Nephron progenitor cell (in vitro differentiated cells): Measurements from ENCODE around the gene SUGP1.

ENCODE experiments used
- DNase-seq: peaks from one replicate; pipeline ENCODE4 v3.0.0; 2021
- H3K27ac Mint-ChIP-seq: 2 replicates; pipeline ENCODE4 v1.8.0; 2021; ENCODE audit warnings: mild to moderate bottlenecking, moderate library complexity, mixed read lengths
- H3K27me3 Mint-ChIP-seq: 2 replicates; pipeline ENCODE4 v1.8.0; 2021; ENCODE audit warnings: mild to moderate bottlenecking, low read depth, mixed read lengths; ENCODE audit not compliant: poor library complexity
- H3K36me3 Mint-ChIP-seq: 2 replicates; pipeline ENCODE4 v1.8.0; 2021; ENCODE audit warnings: low read depth, mixed read lengths
- H3K4me1 Mint-ChIP-seq: 2 replicates; pipeline ENCODE4 v1.8.0; 2021; ENCODE audit warnings: mixed read lengths
- H3K4me3 Mint-ChIP-seq: 2 replicates; pipeline ENCODE4 v1.8.0; 2021; ENCODE audit warnings: mild to moderate bottlenecking, moderate library complexity, mixed read lengths
- H3K9me3 Mint-ChIP-seq: 2 replicates; pipeline ENCODE4 v1.8.0; 2021; ENCODE audit warnings: mild to moderate bottlenecking, moderate library complexity, mixed read lengths
- CTCF ChIP-seq: fragments of 200-600 bp; sonication (generic); IDR thresholded peaks from 2 replicates; pipeline ENCODE4 v1.5.0; 2021; ENCODE audit warnings: antibody characterized with exemption

Gene SUGP1

GRCh38 chr19:19276386-19276785 lies 43.9 kb downstream of the SUGP1 start:
- peaks cover 20% of the 10 kb centered on the region for H3K36me3 Mint-ChIP-seq
- H3K9me3 Mint-ChIP-seq, result no peaks in the 10 kb centered on the region
- DNase-seq, result no peak
- H3K27me3 Mint-ChIP-seq, result peaks cover under 1% of the 10 kb centered on the region
- TF ChIP-seq CTCF, result no peak
- H3K27ac Mint-ChIP-seq, result no peak overlapping the region
- peaks cover 14% of the 10 kb centered on the region for H3K4me1 Mint-ChIP-seq
- no peak overlapping the region for H3K4me3 Mint-ChIP-seq

GRCh38 chr19:19274716-19275565 lies 45.4 kb downstream of the SUGP1 start:
- peaks cover 11% of the 10 kb centered on the region for H3K36me3 Mint-ChIP-seq
- no peak for TF ChIP-seq CTCF
- H3K27ac Mint-ChIP-seq, result no peak overlapping the region
- peaks cover 14% of the 10 kb centered on the region for H3K4me1 Mint-ChIP-seq
- no peak overlapping the region for H3K4me3 Mint-ChIP-seq
- peaks cover 4% of the 10 kb centered on the region for H3K27me3 Mint-ChIP-seq
- DNase-seq, result no peak
- H3K9me3 Mint-ChIP-seq, result no peaks in the 10 kb centered on the region

- DNase-seq, result no peak
- peaks cover 4% of the 10 kb centered on the region for H3K27me3 Mint-ChIP-seq
- peaks cover 14% of the 10 kb centered on the region for H3K4me1 Mint-ChIP-seq
- peaks cover 11% of the 10 kb centered on the region for H3K36me3 Mint-ChIP-seq
- H3K9me3 Mint-ChIP-seq, result no peaks in the 10 kb centered on the region
- peak overlapping the region; percentile 47 for H3K27ac Mint-ChIP-seq
- no peak overlapping the region for H3K4me3 Mint-ChIP-seq
- no peak for TF ChIP-seq CTCF
Measured at GRCh38 chr19:19274146-19274545, 46.2 kb downstream of the SUGP1 start.

GRCh38 chr19:19271828-19272599 lies 48.3 kb downstream of the SUGP1 start:
- Mint-ChIP-seq H3K36me3 (peaks cover 5% of the 10 kb centered on the region), H3K4me3 (peak overlapping the region; percentile 85), H3K27ac (no peak overlapping the region), H3K27me3 (peaks cover 4% of the 10 kb centered on the region), H3K9me3 (no peaks in the 10 kb centered on the region), H3K4me1 (peaks cover 14% of the 10 kb centered on the region)
- no peak for TF ChIP-seq CTCF
- DNase-seq, result no peak

GRCh38 chr19:19270749-19271571 lies 49.3 kb downstream of the SUGP1 start:
- peak overlapping the region; percentile 34 for H3K4me3 Mint-ChIP-seq
- no peak for DNase-seq
- no peaks in the 10 kb centered on the region for H3K9me3 Mint-ChIP-seq
- no peaks in the 10 kb centered on the region for H3K36me3 Mint-ChIP-seq
- TF ChIP-seq CTCF, result no peak
- H3K27ac Mint-ChIP-seq, result no peak overlapping the region
- peaks cover 6% of the 10 kb centered on the region for H3K27me3 Mint-ChIP-seq
- H3K4me1 Mint-ChIP-seq, result peaks cover 14% of the 10 kb centered on the region
